Measurements from ENCODE around the gene RFXANK. TPM values are rescaled to one million over a fixed set of nuclear protein-coding genes. Genes with fewer than 3 reads are reported as not detected.

RFXANK gene
- total RNA-seq, 6 experiments from 2014 or later = 13.8 to 21.2 (median 17.3) TPM

DNA sequence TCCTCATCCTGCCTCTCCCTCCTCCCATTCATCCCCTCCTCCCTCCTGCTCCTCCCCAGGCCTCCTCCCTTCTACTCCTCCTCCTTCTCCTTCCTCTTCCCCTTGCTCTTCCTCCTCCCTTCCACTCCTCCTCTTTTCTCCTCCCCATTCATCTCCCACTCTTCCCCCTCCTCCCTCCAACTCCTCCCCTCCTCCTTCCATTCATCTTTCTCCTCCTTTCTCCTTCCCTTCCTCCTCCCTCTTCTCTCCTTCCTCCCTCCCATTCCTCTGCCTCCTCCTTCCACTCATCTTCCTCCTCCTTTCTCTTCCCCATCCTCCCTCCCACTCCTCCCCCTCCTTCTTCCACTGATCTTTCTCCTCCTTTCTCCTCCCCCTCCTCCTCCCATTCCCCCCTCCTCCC is 47.6 kb downstream of the RFXANK start:
- no peaks in the 10 kb centered on the region for H3K9me3 ChIP-seq
- intact Hi-C loops (cut with DNase I) = no loop called here
- H3K4me1 ChIP-seq = no peaks in the 10 kb centered on the region
- DNase-seq = no peak
- no peak for ATAC-seq
- TF ChIP-seq POLR2A (IDR thresholded peaks at IDR 0.05) (no peak), CTCF (IDR thresholded peaks at IDR 0.05) (no peak)
- no peak overlapping the region for H3K27ac ChIP-seq
- no peaks in the 10 kb centered on the region for H3K27me3 ChIP-seq
- no peak overlapping the region for H3K4me3 ChIP-seq
- H3K36me3 ChIP-seq = no peaks in the 10 kb centered on the region

DNA sequence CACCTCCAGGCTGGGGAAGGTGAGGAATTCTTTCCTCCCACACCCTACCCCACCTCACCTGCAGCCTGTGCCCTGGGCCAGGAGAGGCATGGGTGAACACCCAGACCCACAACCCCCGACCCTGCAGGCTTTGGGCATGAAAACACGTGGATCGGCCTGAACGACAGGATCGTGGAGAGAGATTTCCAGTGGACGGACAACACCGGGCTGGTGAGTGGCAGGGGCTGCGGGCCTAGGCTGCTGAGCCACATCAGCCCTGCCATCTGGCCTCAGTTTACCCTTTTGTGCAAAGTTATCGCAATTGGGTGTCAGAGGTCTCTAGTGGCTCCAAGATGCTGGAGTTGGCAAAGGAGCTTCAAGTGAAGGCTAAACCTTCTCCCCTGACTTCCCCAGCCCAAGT is 48.4 kb downstream of the RFXANK start:
- ATAC-seq = no peak
- Histone ChIP-seq H3K36me3 (no peaks in the 10 kb centered on the region), H3K4me1 (no peaks in the 10 kb centered on the region), H3K27ac (no peak overlapping the region), H3K4me3 (no peak overlapping the region), H3K27me3 (no peaks in the 10 kb centered on the region), H3K9me3 (no peaks in the 10 kb centered on the region)
- no peak for DNase-seq
- intact Hi-C loops (cut with DNase I) = no loop called here
- no peak for TF ChIP-seq POLR2A (IDR thresholded peaks at IDR 0.05)
- WGBS (ENCODE audit: insufficient coverage, low coverage, low lambda C conversion rate, missing lambda C conversion rate) = 74% methylated on average over 7 of the region's 9 CpGs

DNA sequence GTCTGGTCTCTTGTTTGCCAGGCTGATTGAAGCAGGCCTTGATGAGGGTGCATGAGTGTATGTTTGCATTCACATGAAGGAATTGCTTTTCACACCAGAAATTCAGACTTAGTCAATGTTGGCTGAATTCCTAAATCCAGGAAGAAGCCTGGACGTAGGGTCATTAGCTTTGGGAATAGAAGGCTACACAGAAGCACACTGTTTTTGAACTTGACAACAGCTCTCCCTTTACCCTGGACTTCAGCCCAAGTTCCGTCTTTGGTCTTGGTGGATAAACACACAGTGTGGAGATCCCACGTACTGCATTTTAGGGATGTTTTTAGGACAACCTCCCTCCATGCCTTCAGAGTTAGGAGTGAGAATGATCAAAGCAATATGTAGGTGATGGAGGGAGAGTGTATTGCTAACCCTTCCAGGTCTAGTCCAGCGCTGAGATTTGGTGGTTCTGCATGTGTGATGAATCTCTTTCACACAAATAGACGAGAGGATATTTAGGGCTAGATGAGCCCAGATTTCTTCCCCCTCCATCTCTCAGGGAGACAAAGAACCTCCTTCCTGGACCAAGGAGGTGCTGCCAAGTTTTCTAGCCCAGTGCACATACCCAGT is 58.2 kb downstream of the RFXANK start:
- no peak overlapping the region for H3K4me3 ChIP-seq
- ATAC-seq (no peak), DNase-seq (no peak)
- no peaks in the 10 kb centered on the region for H3K4me1 ChIP-seq
- no peaks in the 10 kb centered on the region for H3K9me3 ChIP-seq
- H3K27me3 ChIP-seq = no peaks in the 10 kb centered on the region
- H3K27ac ChIP-seq = no peak overlapping the region
- intact Hi-C loops (cut with DNase I) = no loop called here
- TF ChIP-seq POLR2A (IDR thresholded peaks at IDR 0.05) (no peak), CTCF (IDR thresholded peaks at IDR 0.05) (no peak)
- no peaks in the 10 kb centered on the region for H3K36me3 ChIP-seq
- WGBS (ENCODE audit: insufficient coverage, low coverage, low lambda C conversion rate, missing lambda C conversion rate) = 52% methylated on average over 5 of the region's 5 CpGs

Small RNA genes within 50 kb of the gene (small RNA-seq; reads per million reads assigned to genes)
- gene RNU6-1028P = 0 reads per million in 2 experiments

Other genes with a start within 250 kb of the RFXANK start
- gene SUGP2, start 158.7 kb upstream of the RFXANK start, total RNA-seq = 10 to 100 TPM; 17.4 to 36.4 (median 30.0) TPM
- gene ARMC6, start 158.7 kb upstream of the RFXANK start, total RNA-seq = 10 to 100 TPM; 19.3 to 64.8 (median 41.4) TPM
- 10 to 100 TPM; 20.7 to 80.7 (median 69.7) TPM for gene SLC25A42, start 128.3 kb upstream of the RFXANK start, total RNA-seq
- gene TMEM161A, start 53.8 kb upstream of the RFXANK start, total RNA-seq = 10 to 100 TPM; 20.2 to 29.4 (median 22.2) TPM
- gene MEF2B, start 22.0 kb upstream of the RFXANK start, total RNA-seq = 1 to 10 TPM in 2 of 6 experiments, under 1 TPM in 2, not detected in 2; 0.24 to 2.1 (median 0.97) TPM
- 10 to 100 TPM in 3 of 6 experiments, 1 to 10 TPM in 3; 6.0 to 12.2 (median 9.8) TPM for gene BORCS8, start 106 bp upstream of the RFXANK start, total RNA-seq
- 10 to 100 TPM in 1 of 6 experiments, 1 to 10 TPM in 5; 2.6 to 11.3 (median 5.4) TPM for gene NR2C2AP, start 11.2 kb downstream of the RFXANK start, total RNA-seq
- under 1 TPM in 4 of 6 experiments, not detected in 2; 0.04 to 0.07 (median 0.06) TPM for gene NCAN, start 19.7 kb downstream of the RFXANK start, total RNA-seq
- 10 to 100 TPM; 10.9 to 64.1 (median 25.3) TPM for gene TM6SF2, start 81.0 kb downstream of the RFXANK start, total RNA-seq
- 10 to 100 TPM; 19.7 to 25.9 (median 23.6) TPM for gene SUGP1, start 128.3 kb downstream of the RFXANK start, total RNA-seq
- 10 to 100 TPM; 10.4 to 30.4 (median 19.3) TPM for gene MAU2, start 128.6 kb downstream of the RFXANK start, total RNA-seq
- 10 to 100 TPM; 23.9 to 59.6 (median 39.2) TPM for gene GATAD2A, start 213.4 kb downstream of the RFXANK start, total RNA-seq

Measured in right lobe of liver (tissue), 6 donors.